Mucosa of descending colon (tissue), 3 donors: ENCODE data around the gene ATP13A1. TPM values are rescaled to one million over a fixed set of nuclear protein-coding genes. Genes with fewer than 3 reads are reported as not detected.

ENCODE experiments used
- ATAC-seq: fragments of 200-7000 bp; cut with Tn5 transposase; one replicate; pipeline ENCODE4 v1.9.1; 2020; ENCODE audit warnings: mild to moderate bottlenecking, moderate library complexity
- DNase-seq, 3 donors: peaks; one replicate each; pipeline ENCODE4 v3.0.0-alpha.2; 2020
- H3K36me3 ChIP-seq: fragments of 200-600 bp; one replicate; pipeline ENCODE4 v1.8.0; 2021; ENCODE audit warnings: low read depth, mild to moderate bottlenecking
- H3K4me1 ChIP-seq: fragments of 200-600 bp; one replicate; pipeline ENCODE4 v1.8.0; 2021; ENCODE audit warnings: low read depth, mild to moderate bottlenecking
- H3K4me3 ChIP-seq: fragments of 200-600 bp; one replicate; pipeline ENCODE4 v1.8.0; 2021; ENCODE audit warnings: mild to moderate bottlenecking
- H3K9me3 ChIP-seq: fragments of 200-600 bp; one replicate; pipeline ENCODE4 v1.8.0; 2021; ENCODE audit warnings: mild to moderate bottlenecking
- intact Hi-C, 2 donors: fragments of 100-400 bp; cut with DNase I in 1 of 2; cut with micrococcal nuclease in 1 of 2; formaldehyde crosslinking; loops; one replicate each; pipeline versions ENCODE4 v1.11.0 to v1.11.1; 2022; cut with DNase I, micrococcal nuclease
- total RNA-seq, 3 donors: library from RNA; stranded (reverse); fragmentation: NEBNext Ultra II Directional in 2 of 3; extraction: Animal tissue kit (Norgen Biotek cat#: 25700) in 2 of 3; gene quantifications; one replicate each; pipeline versions ENCODE4 v1.2.1 to v1.2.4, GENCODE V29; 2021 to 2023
- TF ChIP-seq, protein P1 (sequence below): fragments of 200-600 bp; IDR thresholded peaks from one replicate; pipeline ENCODE4 v1.8.0; 2022; ENCODE audit warnings: antibody characterized with exemption, mild to moderate bottlenecking
- donor health status: DM: no; HTN: no; CAD: no; lungs with moderate emphysema.
- donor health status: DM: no; HTN: no; CAD: no.
- donor health status: DM: no; HTN: yes; CAD: no.

ATP13A1 gene
- total RNA-seq, 3 donors from 2014 or later: 56.1 to 71.9 (median 58.1) TPM

GRCh38 chr19:19679176-19680073 lies 15.9 kb upstream of the ATP13A1 start:
- Histone ChIP-seq H3K4me3 (no peak overlapping the region), H3K9me3 (peaks cover 75% of the 10 kb centered on the region), H3K4me1 (no peaks in the 10 kb centered on the region), H3K36me3 (peaks cover 20% of the 10 kb centered on the region)
- TF ChIP-seq, protein P1, sequence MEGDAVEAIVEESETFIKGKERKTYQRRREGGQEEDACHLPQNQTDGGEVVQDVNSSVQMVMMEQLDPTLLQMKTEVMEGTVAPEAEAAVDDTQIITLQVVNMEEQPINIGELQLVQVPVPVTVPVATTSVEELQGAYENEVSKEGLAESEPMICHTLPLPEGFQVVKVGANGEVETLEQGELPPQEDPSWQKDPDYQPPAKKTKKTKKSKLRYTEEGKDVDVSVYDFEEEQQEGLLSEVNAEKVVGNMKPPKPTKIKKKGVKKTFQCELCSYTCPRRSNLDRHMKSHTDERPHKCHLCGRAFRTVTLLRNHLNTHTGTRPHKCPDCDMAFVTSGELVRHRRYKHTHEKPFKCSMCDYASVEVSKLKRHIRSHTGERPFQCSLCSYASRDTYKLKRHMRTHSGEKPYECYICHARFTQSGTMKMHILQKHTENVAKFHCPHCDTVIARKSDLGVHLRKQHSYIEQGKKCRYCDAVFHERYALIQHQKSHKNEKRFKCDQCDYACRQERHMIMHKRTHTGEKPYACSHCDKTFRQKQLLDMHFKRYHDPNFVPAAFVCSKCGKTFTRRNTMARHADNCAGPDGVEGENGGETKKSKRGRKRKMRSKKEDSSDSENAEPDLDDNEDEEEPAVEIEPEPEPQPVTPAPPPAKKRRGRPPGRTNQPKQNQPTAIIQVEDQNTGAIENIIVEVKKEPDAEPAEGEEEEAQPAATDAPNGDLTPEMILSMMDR: no peak
- no peak for ATAC-seq
- intact Hi-C loops: no loop called here
- DNase-seq: no peak

GRCh38 chr19:19677579-19677978 lies 14.1 kb upstream of the ATP13A1 start:
- H3K9me3 ChIP-seq: peaks cover 62% of the 10 kb centered on the region
- DNase-seq: no peak
- intact Hi-C loops: no loop called here
- H3K4me3 ChIP-seq: no peak overlapping the region
- H3K36me3 ChIP-seq: peaks cover 20% of the 10 kb centered on the region
- TF ChIP-seq, protein P1: no peak
- no peaks in the 10 kb centered on the region for H3K4me1 ChIP-seq
- ATAC-seq: no peak

- peaks cover 11% of the 10 kb centered on the region for H3K36me3 ChIP-seq
- ATAC-seq (no peak), DNase-seq (no peak)
- peaks cover 32% of the 10 kb centered on the region for H3K9me3 ChIP-seq
- no peak overlapping the region for H3K4me3 ChIP-seq
- intact Hi-C loops: no loop called here
- peaks cover 6% of the 10 kb centered on the region for H3K4me1 ChIP-seq
- TF ChIP-seq, protein P1: no peak
Observed at GRCh38 chr19:19674315-19674714, 10.8 kb upstream of the ATP13A1 start.

GRCh38 chr19:19672816-19673215 lies 9.3 kb upstream of the ATP13A1 start:
- no peaks in the 10 kb centered on the region for H3K36me3 ChIP-seq
- intact Hi-C loops: no loop called here
- no peak overlapping the region for H3K4me3 ChIP-seq
- H3K4me1 ChIP-seq: peaks cover 6% of the 10 kb centered on the region
- TF ChIP-seq, protein P1: no peak
- DNase-seq (peak in 1 of 3 donors; percentile 5), ATAC-seq (no peak)
- peaks cover 17% of the 10 kb centered on the region for H3K9me3 ChIP-seq

DNA sequence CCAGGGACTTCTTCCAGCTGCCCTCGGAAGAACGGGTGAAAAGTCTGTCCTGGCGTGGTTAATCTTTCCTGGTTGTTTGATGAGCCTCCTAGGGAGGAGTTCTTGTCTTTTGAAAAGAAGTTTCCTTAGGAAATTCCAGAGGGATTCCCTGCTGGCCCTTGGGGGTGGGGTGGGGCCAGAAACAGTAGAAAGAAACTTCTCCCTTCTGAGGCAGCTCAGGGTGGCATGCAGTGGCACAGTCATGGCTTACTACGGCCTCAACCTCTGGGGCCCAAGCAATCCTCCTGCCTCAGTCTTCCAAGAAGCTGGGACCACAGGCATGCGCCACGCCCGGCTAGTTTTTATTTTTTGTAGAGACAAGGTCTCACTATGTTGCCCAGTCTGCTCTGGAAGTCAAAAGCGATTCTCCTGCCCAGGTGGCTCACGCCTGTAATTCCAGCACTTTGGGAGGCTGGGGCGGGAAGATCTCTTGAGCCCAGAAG lies 6.6 kb upstream of the ATP13A1 start:
- ATAC-seq (no peak), DNase-seq (peak in 1 of 3 donors; percentile 27)
- intact Hi-C loops: no loop called here
- no peaks in the 10 kb centered on the region for H3K36me3 ChIP-seq
- peaks cover 2% of the 10 kb centered on the region for H3K9me3 ChIP-seq
- peaks cover 6% of the 10 kb centered on the region for H3K4me1 ChIP-seq
- H3K4me3 ChIP-seq: no peak overlapping the region
- TF ChIP-seq, protein P1: no peak
